GM18909 (cell line): ENCODE data around the gene ASTN2.

ENCODE experiments used
- ATAC-seq: cut with Tn5 transposase; IDR thresholded peaks from one replicate; pipeline ENCODE4 v1.9.1; 2021; ENCODE audit warnings: mild to moderate bottlenecking; ENCODE audit not compliant: unreplicated experiment, poor library complexity

The ASTN2 gene

GRCh38 chr9:116736399-116737151, 678.3 kb downstream of the ASTN2 start:
- peak; percentile 9 for ATAC-seq

- no peak for ATAC-seq
Measured at GRCh38 chr9:116733010-116733641, 681.7 kb downstream of the ASTN2 start.

GRCh38 chr9:116726602-116727001, 688.3 kb downstream of the ASTN2 start:
- ATAC-seq: no peak

GRCh38 chr9:116724123-116724522, 690.7 kb downstream of the ASTN2 start:
- no peak for ATAC-seq

GRCh38 chr9:116721944-116722343, 692.9 kb downstream of the ASTN2 start:
- ATAC-seq: no peak

- ATAC-seq: no peak
Measured at GRCh38 chr9:116721411-116721810, 693.4 kb downstream of the ASTN2 start.

GRCh38 chr9:116720111-116720510, 694.7 kb downstream of the ASTN2 start:
- ATAC-seq: no peak

GRCh38 chr9:116718111-116718510, 696.7 kb downstream of the ASTN2 start:
- no peak for ATAC-seq

GRCh38 chr9:116717150-116717549, 697.7 kb downstream of the ASTN2 start:
- ATAC-seq: no peak

- ATAC-seq: no peak
Measured at GRCh38 chr9:116716438-116716837, 698.4 kb downstream of the ASTN2 start.

GRCh38 chr9:116715751-116716150, 699.1 kb downstream of the ASTN2 start:
- no peak for ATAC-seq

- no peak for ATAC-seq
Measured at GRCh38 chr9:116713271-116713670, 701.6 kb downstream of the ASTN2 start.

- ATAC-seq: no peak
Measured at GRCh38 chr9:116712781-116713180, 702.1 kb downstream of the ASTN2 start.

GRCh38 chr9:116706310-116707290, 708.3 kb downstream of the ASTN2 start:
- no peak for ATAC-seq

- ATAC-seq: no peak
Measured at GRCh38 chr9:116705531-116705930, 709.3 kb downstream of the ASTN2 start.

- no peak for ATAC-seq
Measured at GRCh38 chr9:116704470-116704869, 710.4 kb downstream of the ASTN2 start.

- no peak for ATAC-seq
Measured at GRCh38 chr9:116703634-116704033, 711.2 kb downstream of the ASTN2 start.

GRCh38 chr9:116701940-116702642, 712.8 kb downstream of the ASTN2 start:
- ATAC-seq: no peak

GRCh38 chr9:116700882-116701865, 713.7 kb downstream of the ASTN2 start:
- ATAC-seq: no peak
